Gastroesophageal sphincter (tissue), 4 donors: ENCODE results near the gene LTBP2. TPM values are rescaled to one million over a fixed set of nuclear protein-coding genes. Genes with fewer than 3 reads are reported as not detected.

ENCODE experiments used
- ATAC-seq: fragments of 150-250 bp; one replicate; pipeline ENCODE4 v1.9.1; 2016; ENCODE audit warnings: mild to moderate bottlenecking, moderate library complexity
- H3K27ac ChIP-seq, 4 donors: fragments of 200-600 bp; sonication (generic) in 3 of 4; 1 replicate in 3 of 4; 2 replicates in 1 of 4; pipeline ENCODE4 v1.5.1; 2016 to 2019
- H3K27me3 ChIP-seq: fragments of 200-600 bp; sonication (generic); one replicate; pipeline ENCODE4 v1.5.1; 2019
- H3K36me3 ChIP-seq, 2 donors: fragments of 200-600 bp; sonication (generic); one replicate each; pipeline ENCODE4 v1.5.1; 2019; ENCODE audit warnings: control low read depth in 1 of 2
- H3K4me1 ChIP-seq, 3 donors: fragments of 200-600 bp; sonication (generic); 1 replicate in 2 of 3; 2 replicates in 1 of 3; pipeline ENCODE4 v1.5.1; 2016 to 2019; ENCODE audit warnings: control low read depth in 2 of 3
- H3K4me3 ChIP-seq, 2 donors: fragments of 200-600 bp; sonication (generic); one replicate each; pipeline ENCODE4 v1.5.1; 2019; ENCODE audit warnings: mild to moderate bottlenecking in 1 of 2, moderate library complexity in 1 of 2
- H3K9me3 ChIP-seq, 3 donors: fragments of 200-600 bp; sonication (generic); one replicate each; pipeline ENCODE4 v1.5.1; 2017 to 2019; ENCODE audit warnings: control low read depth in 2 of 3
- EP300 ChIP-seq: sonication (generic); formaldehyde crosslinking; IDR thresholded peaks from one replicate; pipeline ENCODE4 v1.6.1; 2017; ENCODE audit warnings: antibody characterized with exemption, mild to moderate bottlenecking
- POLR2A ChIP-seq, 2 donors: fragments of 450-650 bp; IDR thresholded peaks; one replicate each; pipeline ENCODE4 v1.6.1; 2017; ENCODE audit warnings: antibody characterized with exemption in 2 of 2, mild to moderate bottlenecking in 2 of 2, moderate library complexity in 1 of 2
- POLR2AphosphoS5 ChIP-seq: sonication (generic); formaldehyde crosslinking; IDR thresholded peaks from one replicate; pipeline ENCODE4 v1.6.1; 2017; ENCODE audit warnings: antibody characterized with exemption
- WGBS, 2 donors: methylation state at CpG; one replicate each; pipeline ENCODE4 v1.1.5; 2018; ENCODE audit warnings: low coverage in 1 of 2; 5-methylcytosine and 5-hydroxymethylcytosine counted together
- total RNA-seq, 4 donors: library from RNA; depleted of rRNA; stranded (reverse); fragments of >200 nt; gene quantifications; one replicate each; pipeline ENCODE4 v1.1.0, GENCODE V29; 2016
- TF ChIP-seq, protein P1 (sequence below), 4 experiments: fragments of 200-600 bp in 2 of 4; fragments of 450-650 bp in 2 of 4; sonication (generic) in 1 of 4; IDR thresholded peaks; one replicate each; pipeline ENCODE4 v1.5.1; 2017 to 2019; ENCODE audit warnings: antibody characterized with exemption in 4 of 4, mild to moderate bottlenecking in 2 of 4, moderate library complexity in 2 of 4

Gene LTBP2
- total RNA-seq, 4 donors from 2014 or later = 45.9 to 158 (median 88.4) TPM

DNA sequence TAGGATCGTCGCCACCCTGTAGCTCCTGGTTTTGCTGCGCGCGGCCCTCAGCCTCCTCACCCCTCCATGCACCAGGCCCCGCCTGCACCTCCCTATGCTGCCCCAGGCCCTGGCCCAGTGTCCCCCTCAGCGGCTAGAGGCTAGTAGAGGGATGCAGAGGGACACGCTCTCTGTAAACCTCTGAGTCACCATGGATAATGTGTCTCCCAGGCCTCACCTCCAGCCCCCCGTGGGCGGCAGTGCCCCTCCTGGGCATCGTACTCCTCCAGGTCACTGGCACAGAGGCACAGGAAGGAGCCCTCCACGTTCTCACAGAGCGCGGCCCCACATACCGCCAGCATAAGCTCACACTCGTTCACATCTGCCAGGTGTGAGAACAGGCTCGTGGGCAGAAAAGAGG is 106.2 kb downstream of the LTBP2 start:
- Histone ChIP-seq H3K9me3 (no peaks in the 10 kb centered on the region), H3K27me3 (no peaks in the 10 kb centered on the region), H3K27ac (no peak overlapping the region), H3K36me3 (peaks cover 0 to 86% of the 10 kb centered on the region in 2 donors), H3K4me3 (no peak overlapping the region), H3K4me1 (peaks cover 0 to 21% (median 5%) of the 10 kb centered on the region in 3 donors)
- ATAC-seq = no peak
- TF ChIP-seq POLR2A (IDR thresholded peaks at IDR 0.05) = no peak
- TF ChIP-seq EP300 = no peak
- no peak for TF ChIP-seq POLR2AphosphoS5
- TF ChIP-seq, protein P1, sequence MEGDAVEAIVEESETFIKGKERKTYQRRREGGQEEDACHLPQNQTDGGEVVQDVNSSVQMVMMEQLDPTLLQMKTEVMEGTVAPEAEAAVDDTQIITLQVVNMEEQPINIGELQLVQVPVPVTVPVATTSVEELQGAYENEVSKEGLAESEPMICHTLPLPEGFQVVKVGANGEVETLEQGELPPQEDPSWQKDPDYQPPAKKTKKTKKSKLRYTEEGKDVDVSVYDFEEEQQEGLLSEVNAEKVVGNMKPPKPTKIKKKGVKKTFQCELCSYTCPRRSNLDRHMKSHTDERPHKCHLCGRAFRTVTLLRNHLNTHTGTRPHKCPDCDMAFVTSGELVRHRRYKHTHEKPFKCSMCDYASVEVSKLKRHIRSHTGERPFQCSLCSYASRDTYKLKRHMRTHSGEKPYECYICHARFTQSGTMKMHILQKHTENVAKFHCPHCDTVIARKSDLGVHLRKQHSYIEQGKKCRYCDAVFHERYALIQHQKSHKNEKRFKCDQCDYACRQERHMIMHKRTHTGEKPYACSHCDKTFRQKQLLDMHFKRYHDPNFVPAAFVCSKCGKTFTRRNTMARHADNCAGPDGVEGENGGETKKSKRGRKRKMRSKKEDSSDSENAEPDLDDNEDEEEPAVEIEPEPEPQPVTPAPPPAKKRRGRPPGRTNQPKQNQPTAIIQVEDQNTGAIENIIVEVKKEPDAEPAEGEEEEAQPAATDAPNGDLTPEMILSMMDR (IDR thresholded peaks at IDR 0.05) = no peak
- 67% methylated on average over 3 of the region's 17 CpGs; no CpG with 5 or more reads in 1 of the 2 donors for WGBS, 2 donors

DNA sequence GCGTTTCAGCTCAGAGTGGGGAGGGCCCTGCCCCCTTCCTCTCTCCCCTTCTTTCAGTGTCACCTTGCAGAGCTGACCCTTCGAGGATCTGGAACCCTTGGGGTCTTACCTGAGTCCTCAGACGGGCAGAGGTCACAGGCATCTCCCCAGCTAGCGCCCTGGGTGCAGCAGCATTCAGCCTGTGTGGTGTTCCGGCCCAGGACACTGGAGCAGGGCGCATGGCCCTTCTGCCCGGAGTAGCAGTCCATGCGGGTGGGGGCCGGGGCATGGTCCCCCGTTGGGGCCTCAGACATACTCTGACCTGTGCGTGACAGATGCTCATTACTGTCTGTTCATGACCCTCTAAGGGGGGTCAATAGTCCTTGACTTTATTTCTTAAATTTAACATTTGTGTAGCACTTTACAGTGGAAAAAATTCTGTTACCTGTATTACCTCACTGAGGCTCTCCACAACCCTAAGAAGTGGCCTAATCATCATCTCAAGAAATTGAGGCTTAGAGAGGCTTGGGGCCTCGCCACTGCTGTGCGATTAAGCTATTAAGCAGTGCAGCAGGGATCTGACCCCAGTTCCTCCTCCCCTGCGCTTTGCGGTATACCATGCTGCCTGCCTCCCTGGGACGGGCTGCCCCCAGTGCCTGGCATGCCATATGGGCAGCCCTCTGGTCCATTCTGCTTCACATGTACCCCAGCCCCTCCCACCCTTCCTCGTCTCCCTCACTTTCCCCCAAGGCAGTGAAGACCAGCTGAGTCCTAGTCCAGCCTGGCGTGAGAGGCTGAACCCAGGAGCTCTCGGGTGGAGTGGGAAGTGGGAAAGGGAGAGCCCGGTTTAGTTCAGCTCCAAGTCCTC is 106.9 kb downstream of the LTBP2 start:
- 84 to 86% methylated on average over 5 to 7 of the region's 20 CpGs for WGBS, 2 donors
- ATAC-seq = no peak
- Histone ChIP-seq H3K9me3 (no peaks in the 10 kb centered on the region), H3K4me3 (no peak overlapping the region), H3K27ac (no peak overlapping the region), H3K36me3 (peaks cover 0 to 86% of the 10 kb centered on the region in 2 donors), H3K4me1 (peaks cover 0 to 23% (median 5%) of the 10 kb centered on the region in 3 donors), H3K27me3 (no peaks in the 10 kb centered on the region)
- no peak for TF ChIP-seq POLR2A (IDR thresholded peaks at IDR 0.05)
- TF ChIP-seq, protein P1 (IDR thresholded peaks at IDR 0.05) = no peak
- no peak for TF ChIP-seq EP300
- no peak for TF ChIP-seq POLR2AphosphoS5

DNA sequence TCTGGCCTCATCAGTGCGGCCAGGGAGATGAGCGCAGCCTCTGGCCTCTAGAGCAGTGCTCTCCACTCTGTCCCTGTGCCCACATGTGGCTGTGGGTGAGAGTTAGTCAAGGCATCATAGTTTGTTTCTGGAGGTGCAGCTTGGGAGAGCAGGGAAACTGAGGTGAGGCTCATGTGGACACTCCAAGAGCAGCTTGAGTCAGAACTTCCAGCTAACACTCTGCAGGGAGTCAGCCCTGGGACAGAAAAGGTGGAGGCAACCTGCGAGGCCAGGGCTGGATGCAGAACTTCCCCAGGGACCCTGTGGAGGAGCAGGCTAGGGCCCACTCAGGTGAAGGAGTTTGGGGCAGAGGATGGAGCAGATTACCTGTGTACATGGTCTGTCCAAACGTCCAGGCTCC is 107.6 kb downstream of the LTBP2 start:
- Histone ChIP-seq H3K36me3 (peaks cover 0 to 86% of the 10 kb centered on the region in 2 donors), H3K4me1 (peaks cover 0 to 23% (median 5%) of the 10 kb centered on the region in 3 donors)
- TF ChIP-seq, protein P1 (IDR thresholded peaks at IDR 0.05) = no peak
- TF ChIP-seq POLR2A (IDR thresholded peaks at IDR 0.05) (no peak), EP300 (no peak), POLR2AphosphoS5 (no peak)

DNA sequence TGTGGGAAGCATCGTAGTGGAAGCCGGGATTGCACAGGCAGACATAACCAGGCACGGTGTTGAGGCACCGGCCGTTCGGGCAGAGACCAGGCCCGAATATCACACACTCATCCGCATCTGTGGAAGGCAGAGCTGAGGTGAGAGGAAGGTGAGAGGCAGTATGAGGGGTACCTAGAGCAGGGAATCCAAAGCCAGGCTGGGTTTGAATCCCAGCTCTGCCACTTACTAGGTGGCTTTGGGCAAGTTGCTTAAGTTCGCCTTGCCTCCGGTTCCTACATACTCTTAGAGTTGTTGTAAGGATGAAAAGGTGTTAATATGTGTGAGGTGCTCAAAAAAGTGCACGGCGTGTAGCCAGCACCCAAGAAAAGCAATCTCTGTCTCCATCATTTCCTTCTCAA is 108.1 kb downstream of the LTBP2 start:
- H3K9me3 ChIP-seq = no peaks in the 10 kb centered on the region
- ATAC-seq = no peak
- peaks cover 0 to 23% (median 5%) of the 10 kb centered on the region in 3 donors for H3K4me1 ChIP-seq
- no peaks in the 10 kb centered on the region for H3K27me3 ChIP-seq
- WGBS, 2 donors = 80 to 91% methylated on average over 1 to 11 of the region's 12 CpGs
- peaks cover 0 to 84% of the 10 kb centered on the region in 2 donors for H3K36me3 ChIP-seq
- no peak for TF ChIP-seq POLR2A (IDR thresholded peaks at IDR 0.05)
- TF ChIP-seq POLR2AphosphoS5 = no peak
- TF ChIP-seq, protein P1 (IDR thresholded peaks at IDR 0.05) = no peak
- TF ChIP-seq EP300 = no peak
- H3K4me3 ChIP-seq = no peak overlapping the region
- no peak overlapping the region for H3K27ac ChIP-seq

More for the DNA sequence above, 107.6 kb downstream of the LTBP2 start:
- Histone ChIP-seq H3K4me3 (no peak overlapping the region), H3K27me3 (no peaks in the 10 kb centered on the region), H3K27ac (no peak overlapping the region), H3K9me3 (no peaks in the 10 kb centered on the region)
- no peak for ATAC-seq
- WGBS, 2 donors = no CpG with 5 or more reads among the region's 4 CpGs
